IPS-NIHi11 (cell line): ENCODE data around the gene LILRB1.
"Not testable (repeated sequence)": the region's sequence is repeated elsewhere in the genome, so short reads cannot be mapped to it uniquely, and the experiment has no call there.

ENCODE experiments used
- DNase-seq: peaks from one replicate; pipeline ENCODE4 v3.0.0; 2012; ENCODE audit warnings: mixed read lengths, low spot score

The LILRB1 gene

GRCh38 chr19:54624934-54625730, 5.2 kb upstream of the LILRB1 start:
- not testable (repeated sequence) for DNase-seq

DNA sequence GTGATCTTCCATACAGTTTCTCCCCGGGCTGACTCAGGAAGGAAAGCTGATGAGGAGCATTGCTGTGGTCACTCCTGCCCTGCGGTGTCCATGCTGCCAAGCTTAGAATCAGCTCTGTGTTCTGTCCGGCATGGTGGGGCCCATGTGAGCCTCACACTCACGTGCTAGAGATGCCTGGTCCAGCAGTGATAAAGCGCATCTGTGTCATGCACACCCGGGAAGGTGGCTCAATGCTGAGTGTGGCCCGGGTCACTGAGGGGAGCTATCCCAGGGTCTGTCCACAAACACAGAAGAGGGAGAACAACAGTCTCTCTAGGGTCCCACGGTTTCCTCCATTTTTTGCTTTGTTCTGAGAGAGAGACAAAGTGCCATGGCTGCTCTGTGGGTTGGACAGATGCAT, 3.5 kb upstream of the LILRB1 start:
- no peak for DNase-seq

DNA sequence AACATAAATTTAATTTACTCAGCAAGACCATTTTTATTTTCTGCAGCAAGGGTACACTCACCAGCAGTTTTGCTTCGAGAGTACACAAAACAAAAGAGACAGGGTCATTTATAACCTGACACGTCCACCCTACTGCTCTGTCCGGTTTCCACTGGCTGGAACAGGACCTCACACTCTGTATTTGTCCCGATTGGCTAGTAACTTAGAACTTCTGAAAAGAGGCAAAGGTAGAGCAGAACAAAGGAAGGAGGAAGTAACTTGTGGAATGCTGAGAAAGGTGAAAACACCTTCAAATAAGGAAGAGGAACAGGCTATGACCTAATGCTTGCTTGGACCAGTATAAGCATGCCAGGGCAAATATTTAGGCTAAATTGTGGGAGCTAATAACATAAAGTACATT, 2.4 kb upstream of the LILRB1 start:
- DNase-seq = not testable (repeated sequence)

DNA sequence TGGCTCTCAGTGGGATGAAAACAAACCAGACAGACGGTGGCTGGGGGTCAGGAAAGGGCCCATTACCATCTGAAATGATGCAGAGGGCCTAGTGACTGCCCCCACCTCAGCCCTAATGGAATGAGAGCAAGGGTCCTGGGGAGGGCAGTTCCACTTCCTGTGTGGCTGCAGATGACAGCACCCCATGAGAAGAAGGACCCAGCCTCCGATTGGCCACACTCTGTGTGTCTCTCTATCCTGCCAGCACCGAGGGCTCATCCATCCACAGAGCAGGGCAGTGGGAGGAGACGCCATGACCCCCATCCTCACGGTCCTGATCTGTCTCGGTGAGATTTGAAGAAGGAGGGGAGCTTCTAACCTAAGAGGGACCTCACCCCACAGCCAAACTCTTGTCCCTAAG, 498 bp downstream of the LILRB1 start:
- DNase-seq = no peak

DNA sequence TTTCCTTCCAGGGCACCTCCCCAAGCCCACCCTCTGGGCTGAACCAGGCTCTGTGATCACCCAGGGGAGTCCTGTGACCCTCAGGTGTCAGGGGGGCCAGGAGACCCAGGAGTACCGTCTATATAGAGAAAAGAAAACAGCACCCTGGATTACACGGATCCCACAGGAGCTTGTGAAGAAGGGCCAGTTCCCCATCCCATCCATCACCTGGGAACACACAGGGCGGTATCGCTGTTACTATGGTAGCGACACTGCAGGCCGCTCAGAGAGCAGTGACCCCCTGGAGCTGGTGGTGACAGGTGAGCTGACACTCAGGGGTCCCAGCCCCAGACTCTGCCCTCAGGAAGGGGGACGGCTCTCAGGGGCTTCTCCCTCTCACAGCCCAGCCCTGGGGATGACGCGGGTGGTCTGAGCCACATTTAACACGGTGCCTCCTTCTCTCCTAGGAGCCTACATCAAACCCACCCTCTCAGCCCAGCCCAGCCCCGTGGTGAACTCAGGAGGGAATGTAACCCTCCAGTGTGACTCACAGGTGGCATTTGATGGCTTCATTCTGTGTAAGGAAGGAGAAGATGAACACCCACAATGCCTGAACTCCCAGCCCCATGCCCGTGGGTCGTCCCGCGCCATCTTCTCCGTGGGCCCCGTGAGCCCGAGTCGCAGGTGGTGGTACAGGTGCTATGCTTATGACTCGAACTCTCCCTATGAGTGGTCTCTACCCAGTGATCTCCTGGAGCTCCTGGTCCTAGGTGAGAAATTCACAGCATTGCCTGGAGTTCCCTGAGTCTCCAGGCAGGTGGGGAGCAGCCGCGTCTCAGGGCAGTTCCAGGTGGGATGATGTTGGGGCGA, 1.4 kb downstream of the LILRB1 start:
- not testable (repeated sequence) for DNase-seq

GRCh38 chr19:54632517-54632916, 2.2 kb downstream of the LILRB1 start:
- DNase-seq = not testable (repeated sequence)

DNA sequence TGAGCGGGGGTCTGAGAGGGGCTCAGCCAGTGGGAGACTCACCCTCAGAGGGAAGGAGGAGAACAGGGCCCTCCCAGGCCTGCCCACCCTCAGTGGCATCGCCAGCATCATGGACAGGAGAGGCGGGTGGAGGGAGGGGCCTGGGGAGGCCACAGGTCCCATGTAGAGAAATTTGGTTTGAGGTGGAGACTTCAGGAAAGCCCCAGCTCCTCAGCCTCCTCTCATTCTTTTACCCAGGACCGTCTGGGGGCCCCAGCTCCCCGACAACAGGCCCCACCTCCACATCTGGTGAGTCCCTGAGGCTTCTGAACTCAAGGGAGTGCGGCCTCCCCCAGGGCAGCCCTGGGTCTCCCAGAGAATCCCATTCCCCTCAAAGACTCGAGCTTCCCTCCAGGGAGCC, 3.1 kb downstream of the LILRB1 start:
- DNase-seq = no peak

- DNase-seq = not testable (repeated sequence)
Observed at GRCh38 chr19:54636081-54636480, 5.8 kb downstream of the LILRB1 start.

- no peak for DNase-seq
Observed at GRCh38 chr19:54638683-54639082, 8.4 kb downstream of the LILRB1 start.

GRCh38 chr19:54642953-54643352, 12.7 kb downstream of the LILRB1 start:
- not testable (repeated sequence) for DNase-seq

DNA sequence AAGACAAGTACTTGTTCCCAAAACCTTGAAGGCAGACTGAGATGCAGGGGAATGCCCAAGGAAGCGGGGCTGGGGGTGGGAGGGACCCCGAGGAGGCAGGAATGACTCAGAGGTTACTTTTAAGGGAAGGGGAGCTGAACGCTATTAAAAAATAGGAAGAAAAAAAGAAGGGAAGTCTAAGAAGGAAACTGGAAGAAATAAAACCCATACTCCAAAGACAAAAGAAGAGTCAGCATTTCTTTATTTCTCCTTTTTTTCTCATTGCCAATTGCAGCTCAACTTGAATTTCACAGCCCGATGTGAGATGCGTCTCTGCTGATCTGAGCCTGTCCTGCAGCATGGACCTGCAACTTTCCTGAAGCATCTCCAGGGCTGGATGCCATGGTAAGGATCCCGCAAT, 13.3 kb downstream of the LILRB1 start:
- DNase-seq = not testable (repeated sequence)

DNA sequence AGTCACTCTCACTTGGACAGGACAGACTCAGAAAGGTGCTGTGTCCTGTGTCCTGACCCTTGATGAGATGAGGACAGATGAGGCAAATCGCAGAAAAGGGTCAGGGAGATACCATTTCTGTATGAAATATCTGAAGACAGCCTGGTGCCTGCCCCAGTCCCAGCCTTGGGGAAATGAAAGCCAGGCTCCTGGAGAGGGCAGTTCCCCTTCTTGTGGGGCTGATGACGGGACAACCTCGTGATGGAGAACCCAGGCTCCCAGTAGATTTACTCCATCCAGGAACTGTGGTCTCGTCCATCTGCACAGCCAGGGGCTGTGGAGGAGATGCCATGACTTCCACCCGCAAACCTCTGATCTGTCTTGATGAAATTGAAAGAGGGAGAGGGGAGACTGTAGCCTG, 13.8 kb downstream of the LILRB1 start:
- no peak for DNase-seq

DNA sequence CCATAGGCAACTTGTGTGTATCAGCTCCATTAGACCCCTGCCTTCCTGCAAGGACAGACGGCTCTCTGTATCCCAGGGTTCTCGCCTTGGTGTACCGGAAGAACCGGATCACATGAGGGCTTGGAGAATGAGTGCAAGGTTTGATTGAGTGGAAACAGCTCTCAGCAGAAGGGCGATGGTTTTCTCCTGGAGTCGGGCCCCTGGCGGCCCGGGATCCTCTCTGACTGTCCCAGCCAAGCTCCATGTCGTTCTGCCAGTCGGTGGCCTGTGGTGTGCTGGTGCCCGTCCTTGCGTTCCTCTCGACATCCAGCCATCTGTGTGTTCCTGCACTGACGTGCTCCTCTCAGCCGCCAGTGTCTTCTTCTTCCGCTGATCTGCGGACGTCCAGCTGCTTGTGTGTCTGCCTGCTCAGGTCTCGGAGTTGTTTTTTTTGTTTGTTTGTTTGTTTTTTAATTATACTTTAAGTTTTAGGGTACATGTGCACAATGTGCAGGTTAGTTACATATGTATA, 16.1 kb downstream of the LILRB1 start:
- no peak for DNase-seq

DNA sequence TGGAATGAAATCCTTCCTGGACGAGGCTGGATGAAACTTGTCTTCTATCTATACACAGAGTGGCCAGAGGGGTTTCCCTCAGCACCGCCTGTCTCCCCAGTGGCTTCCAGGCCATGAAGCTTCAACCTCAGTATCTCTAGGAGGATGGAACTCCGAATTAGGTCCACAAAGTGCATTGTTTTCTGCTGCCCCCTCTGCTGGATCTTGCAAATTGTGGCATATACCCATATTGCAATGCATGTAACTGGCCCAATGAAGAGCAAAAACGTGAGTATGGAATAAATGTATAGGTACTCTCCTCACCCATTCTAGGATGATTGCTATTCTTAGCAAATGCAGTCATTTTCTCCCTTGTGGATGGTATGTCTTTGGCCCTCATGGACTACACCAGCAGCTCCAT, 17.8 kb downstream of the LILRB1 start:
- no peak for DNase-seq

- DNase-seq = no peak
Observed at GRCh38 chr19:54650108-54650655, 19.9 kb downstream of the LILRB1 start.

- DNase-seq = no peak
Observed at GRCh38 chr19:54653181-54653809, 23.0 kb downstream of the LILRB1 start.

DNA sequence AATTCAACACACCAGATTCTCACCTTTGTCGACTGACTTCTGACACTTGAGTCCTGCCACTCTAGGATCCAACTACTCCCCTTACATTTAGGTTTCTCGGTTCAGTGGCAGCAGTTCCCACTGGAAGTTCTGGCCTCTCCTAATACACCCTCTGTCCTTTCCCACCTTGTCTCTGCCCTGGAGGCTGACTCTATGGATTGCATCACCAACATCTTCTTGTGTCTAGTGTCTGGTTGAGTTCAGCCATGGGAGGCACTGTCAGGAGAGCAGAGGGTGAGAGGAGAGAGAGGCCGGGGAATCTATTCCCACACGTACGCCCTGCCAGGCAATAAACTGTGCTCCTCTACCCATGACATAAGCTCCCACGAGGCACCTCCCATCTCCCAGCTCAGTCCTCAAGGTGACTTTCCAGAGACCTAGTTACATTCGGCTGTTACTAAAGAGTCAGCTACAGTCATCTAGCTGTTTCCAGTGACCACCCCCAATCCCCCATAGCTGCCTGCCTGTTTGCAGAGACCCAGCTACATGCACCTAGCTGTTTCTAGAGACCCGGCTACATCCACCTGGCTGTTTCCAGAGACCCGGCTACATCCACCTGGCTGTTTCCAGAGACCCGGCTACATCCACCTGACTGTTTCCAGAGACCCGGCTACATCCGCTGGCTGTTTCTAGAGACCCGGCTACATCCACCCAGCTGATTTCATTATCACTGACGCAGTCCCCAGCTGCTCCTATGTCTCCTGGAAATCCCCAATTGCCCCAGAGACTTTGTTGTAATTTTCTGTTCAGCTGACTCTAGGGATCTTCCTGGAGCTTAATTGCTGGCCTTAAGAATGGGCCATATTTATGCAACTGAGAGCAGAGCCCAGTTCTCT, 24.4 kb downstream of the LILRB1 start:
- no peak for DNase-seq

GRCh38 chr19:54659300-54659699, 29.0 kb downstream of the LILRB1 start:
- no peak for DNase-seq

DNA sequence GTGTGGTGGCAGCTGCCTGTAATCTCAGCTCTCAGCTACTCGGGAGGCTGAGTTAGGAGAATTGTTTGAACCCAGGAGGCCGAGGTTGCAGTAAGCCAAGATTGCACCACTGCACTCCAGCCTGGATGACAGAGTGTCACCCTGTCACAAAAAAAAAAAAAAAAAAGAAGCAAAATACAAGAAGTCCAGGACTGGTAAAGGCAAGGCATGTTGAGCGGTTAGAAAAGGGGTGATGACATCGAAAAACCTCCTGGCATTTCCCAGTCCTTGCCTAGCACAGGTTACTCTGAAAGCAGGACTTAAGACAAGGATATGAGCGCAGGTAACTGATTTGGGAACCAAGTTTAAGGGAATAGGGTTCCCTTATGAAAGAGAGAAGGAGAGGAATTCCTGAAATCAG, 30.0 kb downstream of the LILRB1 start:
- no peak for DNase-seq

- no peak for DNase-seq
Observed at GRCh38 chr19:54660964-54661363, 30.7 kb downstream of the LILRB1 start.

- no peak for DNase-seq
Observed at GRCh38 chr19:54661846-54662481, 31.7 kb downstream of the LILRB1 start.
